PC-3 (cell line): ENCODE results near the gene EME2. TPM values are rescaled to one million over a fixed set of nuclear protein-coding genes. Genes with fewer than 3 reads are reported as not detected.

Experiments
- ATAC-seq: fragments of 200-7000 bp; cut with Tn5 transposase; 2 replicates; pipeline ENCODE4 v1.9.1; 2020; ENCODE audit warnings: mild to moderate bottlenecking, moderate library complexity
- BruUV-seq: library from RNA; stranded (reverse); fragments of 400-500 nt; replicated peaks from 2 replicates; lab custom pipeline; 2021; lab: Mats Ljungman, UMichigan
- CTCF ChIA-PET: fragments of 300-600 bp; sonication (Branson Sonifier 250); formaldehyde crosslinking; loops from one replicate; lab custom pipeline; 2022; ENCODE audit warnings: antibody characterized with exemption; lab: Charles Lee
- POLR2A ChIA-PET: fragments of 300-600 bp; sonication (Branson Sonifier 250); formaldehyde crosslinking; loops from one replicate; lab custom pipeline; 2022; ENCODE audit warnings: antibody characterized with exemption; ENCODE audit not compliant: unreplicated experiment; lab: Charles Lee
- DNase-seq: peaks from one replicate; pipeline ENCODE4 v3.0.0-alpha.2; 2015
- H2AFZ ChIP-seq: fragments of 300-600 bp; sonication (generic); 2 replicates; pipeline ENCODE4 v1.6.0; 2016; ENCODE audit warnings: antibody characterized with exemption, low read length
- H3F3A ChIP-seq: fragments of 300-600 bp; sonication (generic); one replicate; pipeline ENCODE4 v1.6.0; 2017; ENCODE audit warnings: antibody characterized with exemption, low read length, control low read depth, mild to moderate bottlenecking; ENCODE audit not compliant: unreplicated experiment
- H3K27ac ChIP-seq: fragments of 300-600 bp; sonication (generic); 2 replicates; pipeline ENCODE4 v1.5.1; 2016; ENCODE audit warnings: mild to moderate bottlenecking, low read length
- H3K27me3 ChIP-seq: fragments of 300-600 bp; sonication (generic); 2 replicates; pipeline ENCODE4 v1.6.1; 2016; ENCODE audit warnings: low read length, mixed read lengths
- H3K36me3 ChIP-seq: fragments of 300-600 bp; sonication (generic); 2 replicates; pipeline ENCODE4 v1.6.1; 2016; ENCODE audit warnings: low read depth, mixed run types, low read length, mixed read lengths
- H3K4me1 ChIP-seq: fragments of 300-600 bp; sonication (generic); 2 replicates; pipeline ENCODE4 v1.5.1; 2016; ENCODE audit warnings: low read length; ENCODE audit not compliant: insufficient read depth
- H3K4me2 ChIP-seq: fragments of 300-600 bp; sonication (generic); 2 replicates; pipeline ENCODE4 v1.6.0; 2016; ENCODE audit warnings: low read length
- H3K4me3 ChIP-seq: fragments of 300-600 bp; sonication (generic); 2 replicates; pipeline ENCODE4 v1.5.1; 2016; ENCODE audit warnings: mild to moderate bottlenecking, low read length, mixed read lengths
- H3K79me2 ChIP-seq: fragments of 300-600 bp; sonication (generic); 2 replicates; pipeline ENCODE4 v1.6.1; 2017; ENCODE audit warnings: low read length, mixed read lengths
- H3K9ac ChIP-seq: fragments of 300-600 bp; sonication (generic); 2 replicates; pipeline ENCODE4 v1.6.0; 2016; ENCODE audit warnings: mild to moderate bottlenecking, low read length
- H3K9me2 ChIP-seq: fragments of 300-600 bp; sonication (generic); replicated peaks from 2 replicates; pipeline ENCODE4 v1.6.1; 2016; ENCODE audit warnings: mixed run types, low read length, mixed read lengths
- H3K9me3 ChIP-seq: fragments of 300-600 bp; sonication (generic); 2 replicates; pipeline ENCODE4 v1.6.1; 2016; ENCODE audit warnings: low read length, mixed read lengths
- H4K20me1 ChIP-seq: fragments of 300-600 bp; sonication (generic); 2 replicates; pipeline ENCODE4 v1.6.1; 2016; ENCODE audit warnings: low read length, mixed read lengths
- CTCF ChIP-seq: fragments of 300-600 bp; sonication (generic); conservative IDR thresholded peaks from 2 replicates; pipeline ENCODE4 v1.5.1; 2017; ENCODE audit warnings: antibody characterized with exemption, low read depth, mild to moderate bottlenecking, low read length
- EZH2 ChIP-seq: fragments of 300-600 bp; sonication (generic); IDR thresholded peaks from one replicate; pipeline ENCODE4 v1.6.1; 2017; ENCODE audit warnings: antibody characterized with exemption, mild to moderate bottlenecking, low read length; ENCODE audit not compliant: unreplicated experiment
- EZH2phosphoT487 ChIP-seq: fragments of 300-600 bp; sonication (generic); IDR thresholded peaks from 2 replicates; pipeline ENCODE4 v1.6.1; 2018; ENCODE audit warnings: mild to moderate bottlenecking, antibody characterized with exemption, low read length, borderline replicate concordance
- intact Hi-C: fragments of 100-400 bp; cut with micrococcal nuclease; formaldehyde crosslinking; loops from 2 replicates; pipeline ENCODE4 v1.9.0; 2023
- total RNA-seq: library from RNA; depleted of rRNA; stranded (reverse); fragments of >200 nt; gene quantifications from 2 replicates; pipeline ENCODE4 v1.2.3, GENCODE V29; 2014

Gene EME2
- total RNA-seq, 1 experiment from 2014 or later: 12.5 TPM

- BruUV-seq: no TSS peak
- Histone ChIP-seq H3K4me3 (no peak overlapping the region), H3F3A (no peaks in the 10 kb centered on the region)
Observed at GRCh38 chr16:1777375-1778199, 5.0 kb downstream of the EME2 start.

GRCh38 chr16:1778200-1779179, 5.9 kb downstream of the EME2 start:
- no peak for ATAC-seq
- no peak for TF ChIP-seq CTCF
- TF ChIP-seq EZH2: no peak
- no peak for TF ChIP-seq EZH2phosphoT487
- Histone ChIP-seq H3K36me3 (no peaks in the 10 kb centered on the region), H3K27ac (no peak overlapping the region), H3K9me3 (no peaks in the 10 kb centered on the region), H3K9ac (no peak overlapping the region), H3F3A (no peaks in the 10 kb centered on the region), H3K27me3 (no peaks in the 10 kb centered on the region), H2AFZ (no peak overlapping the region), H3K79me2 (peaks cover 38% of the 10 kb centered on the region), H3K9me2 (no peaks in the 10 kb centered on the region), H3K4me3 (no peak overlapping the region), H4K20me1 (peaks cover 3% of the 10 kb centered on the region; the same call in 1 of the 2 replicates), H3K4me2 (no peak overlapping the region), H3K4me1 (peaks cover 18% of the 10 kb centered on the region; the same call in 1 of the 2 replicates)
- no peak for DNase-seq
- ChIA-PET POLR2A (no interaction called here), CTCF (no interaction called here)
- intact Hi-C loops: no loop called here
- BruUV-seq: no TSS peak

More at GRCh38 chr16:1777375-1778199, 5.0 kb downstream of the EME2 start:
- H3K4me2 ChIP-seq: no peak overlapping the region
- H3K36me3 ChIP-seq: no peaks in the 10 kb centered on the region
- no peak overlapping the region for H2AFZ ChIP-seq
- H3K27ac ChIP-seq: no peak overlapping the region
- intact Hi-C loops: no loop called here
- no peak overlapping the region for H3K9ac ChIP-seq
- ATAC-seq (no peak), DNase-seq (no peak)
- TF ChIP-seq CTCF (no peak), EZH2phosphoT487 (no peak), EZH2 (no peak)
- ChIA-PET CTCF (no interaction called here), POLR2A (no interaction called here)
- peaks cover 18% of the 10 kb centered on the region; the same call in 1 of the 2 replicates for H3K4me1 ChIP-seq
- H3K27me3 ChIP-seq: no peaks in the 10 kb centered on the region
- H4K20me1 ChIP-seq: peaks cover 3% of the 10 kb centered on the region; the same call in 1 of the 2 replicates
- H3K79me2 ChIP-seq: peaks cover 36% of the 10 kb centered on the region
- H3K9me3 ChIP-seq: no peaks in the 10 kb centered on the region
- no peaks in the 10 kb centered on the region for H3K9me2 ChIP-seq
